Endothelial cell (in vitro differentiated cells): ENCODE data around the gene TRIM43B. TPM values are rescaled to one million over a fixed set of nuclear protein-coding genes. Genes with fewer than 3 reads are reported as not detected.
"Not testable (repeated sequence)": the region's sequence is repeated elsewhere in the genome, so short reads cannot be mapped to it uniquely, and the experiment has no call there.

Experiments
- DNase-seq: peaks from one replicate; pipeline ENCODE4 v3.0.0; 2021; ENCODE audit warnings: low spot score
- H3K27ac Mint-ChIP-seq: one replicate; pipeline ENCODE4 v1.8.0; 2021; ENCODE audit warnings: mixed read lengths, inconsistent platforms; ENCODE audit not compliant: unreplicated experiment
- H3K27me3 Mint-ChIP-seq: one replicate; pipeline ENCODE4 v1.8.0; 2021; ENCODE audit warnings: mild to moderate bottlenecking, moderate library complexity, mixed read lengths, inconsistent platforms; ENCODE audit not compliant: unreplicated experiment
- H3K36me3 Mint-ChIP-seq: one replicate; pipeline ENCODE4 v1.8.0; 2021; ENCODE audit warnings: mild to moderate bottlenecking, low read depth, mixed read lengths, inconsistent platforms; ENCODE audit not compliant: unreplicated experiment
- H3K4me1 Mint-ChIP-seq: one replicate; pipeline ENCODE4 v1.8.0; 2021; ENCODE audit warnings: mild to moderate bottlenecking, mixed read lengths, inconsistent platforms; ENCODE audit not compliant: unreplicated experiment
- H3K4me3 Mint-ChIP-seq: one replicate; pipeline ENCODE4 v1.8.0; 2021; ENCODE audit warnings: mild to moderate bottlenecking, mixed read lengths, inconsistent platforms; ENCODE audit not compliant: unreplicated experiment
- H3K9me3 Mint-ChIP-seq: one replicate; pipeline ENCODE4 v1.8.0; 2021; ENCODE audit warnings: mixed read lengths, inconsistent platforms; ENCODE audit not compliant: unreplicated experiment
- long read RNA-seq: library from polyadenylated mRNA; unstranded; transcript quantifications from one replicate; pipeline ENCODE4 v2.0.0, GENCODE V29; 2020; ENCODE audit not compliant: unreplicated experiment
- total RNA-seq: library from RNA; stranded (reverse); fragmentation: NEBNext Ultra II Directional; extraction: Animal tissue kit (Norgen Biotek cat#: 25700); gene quantifications from one replicate; pipeline ENCODE4 v1.2.1, GENCODE V29; 2021; ENCODE audit not compliant: unreplicated experiment
- TF ChIP-seq, protein P1 (sequence below): fragments of 200-600 bp; sonication (generic); IDR thresholded peaks from one replicate; pipeline ENCODE4 v1.5.0; 2021; ENCODE audit warnings: antibody characterized with exemption; ENCODE audit not compliant: unreplicated experiment

TRIM43B gene
- total RNA-seq = 0.23 TPM
- long read RNA-seq = 0 reads

DNA sequence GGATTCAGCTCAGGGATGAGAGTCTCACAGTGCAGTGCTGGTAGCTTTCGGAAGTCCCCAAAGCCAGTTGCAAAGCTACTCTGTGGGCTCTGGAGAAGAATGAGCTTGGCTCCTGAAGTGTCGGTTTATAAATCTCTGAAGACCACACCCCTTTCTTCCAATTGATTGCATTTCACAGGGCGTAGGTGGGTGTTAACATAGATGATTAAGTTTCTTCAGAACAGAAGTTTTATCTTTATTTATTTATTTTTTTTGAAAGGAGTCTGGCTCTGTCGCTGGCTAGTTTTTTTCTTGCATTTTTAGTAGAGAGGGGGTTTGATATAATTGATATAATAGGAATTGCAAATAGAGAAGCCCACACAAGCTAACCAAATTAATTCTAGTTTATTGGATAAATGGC is at the start of gene TRIM43B:
Gene TRIM43B, minus strand, starts transcription at position 101 of the 400 bp plus-strand sequence. CDS start 2,040 bp downstream, outside the sequence.
- not testable (repeated sequence) for H3K27me3 Mint-ChIP-seq, H3K36me3 Mint-ChIP-seq, H3K4me3 Mint-ChIP-seq, DNase-seq, H3K9me3 Mint-ChIP-seq, H3K27ac Mint-ChIP-seq, H3K4me1 Mint-ChIP-seq

GRCh38 chr2:95531254-95531771 is 46.8 kb upstream of the TRIM43B start:
- TF ChIP-seq, protein P1, sequence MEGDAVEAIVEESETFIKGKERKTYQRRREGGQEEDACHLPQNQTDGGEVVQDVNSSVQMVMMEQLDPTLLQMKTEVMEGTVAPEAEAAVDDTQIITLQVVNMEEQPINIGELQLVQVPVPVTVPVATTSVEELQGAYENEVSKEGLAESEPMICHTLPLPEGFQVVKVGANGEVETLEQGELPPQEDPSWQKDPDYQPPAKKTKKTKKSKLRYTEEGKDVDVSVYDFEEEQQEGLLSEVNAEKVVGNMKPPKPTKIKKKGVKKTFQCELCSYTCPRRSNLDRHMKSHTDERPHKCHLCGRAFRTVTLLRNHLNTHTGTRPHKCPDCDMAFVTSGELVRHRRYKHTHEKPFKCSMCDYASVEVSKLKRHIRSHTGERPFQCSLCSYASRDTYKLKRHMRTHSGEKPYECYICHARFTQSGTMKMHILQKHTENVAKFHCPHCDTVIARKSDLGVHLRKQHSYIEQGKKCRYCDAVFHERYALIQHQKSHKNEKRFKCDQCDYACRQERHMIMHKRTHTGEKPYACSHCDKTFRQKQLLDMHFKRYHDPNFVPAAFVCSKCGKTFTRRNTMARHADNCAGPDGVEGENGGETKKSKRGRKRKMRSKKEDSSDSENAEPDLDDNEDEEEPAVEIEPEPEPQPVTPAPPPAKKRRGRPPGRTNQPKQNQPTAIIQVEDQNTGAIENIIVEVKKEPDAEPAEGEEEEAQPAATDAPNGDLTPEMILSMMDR = no peak
- no peaks in the 10 kb centered on the region for H3K9me3 Mint-ChIP-seq

DNA sequence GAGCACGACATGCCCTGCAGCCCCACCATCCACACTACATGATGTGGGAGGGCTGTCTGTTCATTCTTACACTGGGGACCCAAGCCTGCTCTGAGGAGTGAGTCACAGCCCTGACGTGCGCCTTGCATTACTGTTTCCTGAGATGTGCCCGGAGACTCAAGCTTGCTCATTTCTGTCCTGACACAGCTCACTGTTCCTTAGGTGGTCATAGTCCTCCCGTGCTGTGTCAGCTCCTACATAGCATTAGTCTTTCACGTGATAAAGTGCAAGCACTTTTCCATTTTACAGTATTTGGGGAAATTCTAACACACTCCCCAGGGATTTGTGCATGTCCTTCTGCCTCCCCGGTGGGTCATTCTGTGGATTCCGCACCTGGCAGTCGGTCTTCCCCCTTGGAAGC is 46.2 kb upstream of the TRIM43B start:
- TF ChIP-seq, protein P1 = no peak
- Mint-ChIP-seq H3K36me3 (peaks cover 16% of the 10 kb centered on the region), H3K4me3 (peak overlapping the region; percentile 47), H3K4me1 (peaks cover 3% of the 10 kb centered on the region), H3K27ac (no peak overlapping the region), H3K27me3 (peaks cover 2% of the 10 kb centered on the region), H3K9me3 (peaks cover 4% of the 10 kb centered on the region)
- DNase-seq = no peak

More at GRCh38 chr2:95531254-95531771, 46.8 kb upstream of the TRIM43B start:
- DNase-seq = no peak
- Mint-ChIP-seq H3K27me3 (no peaks in the 10 kb centered on the region), H3K4me1 (no peaks in the 10 kb centered on the region), H3K36me3 (peaks cover 12% of the 10 kb centered on the region), H3K27ac (no peak overlapping the region), H3K4me3 (no peak overlapping the region)

- peak; percentile 68 for DNase-seq
- peaks cover 3% of the 10 kb centered on the region for H3K4me1 Mint-ChIP-seq
- TF ChIP-seq, protein P1 = no peak
- peaks cover 3% of the 10 kb centered on the region for H3K27me3 Mint-ChIP-seq
- H3K9me3 Mint-ChIP-seq = peaks cover 5% of the 10 kb centered on the region
- peak overlapping the region; percentile 62 for H3K4me3 Mint-ChIP-seq
- peaks cover 17% of the 10 kb centered on the region for H3K36me3 Mint-ChIP-seq
- no peak overlapping the region for H3K27ac Mint-ChIP-seq
Observed at GRCh38 chr2:95526360-95527341, 42.1 kb upstream of the TRIM43B start.

DNA sequence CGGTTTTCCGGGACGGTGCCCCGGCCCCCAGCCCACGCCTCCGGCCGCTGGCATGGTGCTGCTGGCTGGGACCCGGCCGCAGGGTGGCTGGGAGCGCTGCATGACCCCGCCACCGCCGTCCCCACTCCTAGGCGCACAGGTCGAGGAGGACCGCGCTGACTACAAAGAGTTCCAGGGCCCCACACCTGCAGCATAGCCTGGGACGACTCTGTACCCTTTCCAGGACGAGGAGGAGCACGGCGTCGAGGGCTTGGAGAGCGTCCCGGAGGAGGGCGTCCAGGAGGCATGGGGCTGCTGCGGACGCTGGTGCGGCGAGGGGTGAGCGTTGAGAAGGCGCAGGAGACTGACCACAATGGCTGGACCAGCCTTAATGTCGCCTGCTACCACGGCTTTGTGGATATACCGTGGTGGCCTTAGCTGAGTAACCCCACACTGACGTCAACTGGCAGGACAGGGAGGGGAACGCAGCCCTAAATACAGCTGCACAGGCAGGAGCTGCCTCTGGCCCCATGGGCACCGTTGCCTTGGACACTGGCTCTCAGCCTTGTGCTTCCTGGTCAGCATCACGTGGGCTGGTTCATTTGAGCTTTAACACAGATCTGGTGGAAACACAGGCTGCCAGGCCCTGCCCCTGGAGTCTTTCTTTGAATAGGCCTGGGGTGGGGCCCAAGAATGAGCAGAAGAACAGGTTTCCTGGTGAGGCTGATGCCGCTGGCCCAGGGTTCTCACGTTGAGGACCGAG is 40.9 kb upstream of the TRIM43B start:
- Mint-ChIP-seq H3K36me3 (peaks cover 13% of the 10 kb centered on the region), H3K4me1 (peaks cover 3% of the 10 kb centered on the region), H3K4me3 (no peak overlapping the region), H3K27ac (no peak overlapping the region), H3K27me3 (peaks cover 3% of the 10 kb centered on the region), H3K9me3 (peaks cover 5% of the 10 kb centered on the region)
- no peak for DNase-seq
- TF ChIP-seq, protein P1 = no peak
